GM18909 (cell line): ENCODE measurements around the gene RTL5.
"Not testable (repeated sequence)": the region's sequence is repeated elsewhere in the genome, so short reads cannot be mapped to it uniquely, and the experiment has no call there.

Source experiments
- ATAC-seq: cut with Tn5 transposase; IDR thresholded peaks from one replicate; pipeline ENCODE4 v1.9.1; 2021; ENCODE audit warnings: mild to moderate bottlenecking; ENCODE audit not compliant: unreplicated experiment, poor library complexity

The RTL5 gene

DNA sequence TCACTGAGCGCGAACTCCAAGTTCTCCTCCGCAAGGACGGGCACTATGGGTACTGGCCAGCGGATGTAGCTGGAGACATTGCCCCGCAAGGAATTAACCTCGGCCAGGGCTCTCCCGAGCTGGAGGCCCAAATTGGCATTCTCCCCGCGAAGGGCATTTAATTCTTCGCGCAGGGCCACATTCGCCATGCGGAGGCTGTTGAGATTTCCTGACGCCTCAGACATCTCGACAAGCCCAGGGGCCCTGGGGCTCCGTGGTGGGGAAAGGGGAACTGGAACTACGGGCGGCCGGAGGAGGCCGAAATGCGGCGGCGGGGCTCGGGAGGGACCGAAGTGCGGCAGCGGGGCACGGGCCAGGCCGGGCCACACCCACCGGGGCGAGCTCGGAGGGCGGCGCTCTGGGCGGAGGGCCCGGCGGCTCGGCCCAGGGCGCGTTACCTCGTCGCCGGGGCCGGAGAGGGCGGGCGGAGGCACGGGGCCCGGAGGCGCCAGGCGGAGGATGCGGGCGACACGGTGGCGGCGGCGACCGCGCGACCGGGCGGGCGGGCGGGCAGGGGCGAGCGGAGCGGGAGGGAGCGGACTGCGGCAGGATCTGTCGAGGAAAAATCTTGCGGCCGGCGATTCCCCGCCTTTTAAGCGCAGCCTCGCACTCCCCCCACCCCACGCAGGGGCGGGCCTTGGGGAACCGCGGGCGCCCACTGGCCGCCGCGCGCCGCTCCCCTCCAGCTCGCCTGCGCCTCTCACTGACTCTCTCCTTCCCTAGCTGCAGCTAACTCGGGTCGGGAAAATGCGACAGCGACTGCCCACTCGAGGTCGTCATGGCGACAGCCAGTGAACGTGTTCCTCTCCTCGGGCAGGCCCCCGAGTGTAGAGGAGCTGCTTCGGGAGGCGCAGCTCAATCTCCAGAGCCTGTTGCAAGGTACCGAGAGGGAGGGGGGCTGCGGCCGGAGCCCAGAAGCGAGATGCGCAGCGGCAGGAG lies at the start of gene RTL5:
Gene RTL5, minus strand, starts transcription at position 599 of the 978 bp plus-strand sequence.
- ATAC-seq, result peak; percentile 61

DNA sequence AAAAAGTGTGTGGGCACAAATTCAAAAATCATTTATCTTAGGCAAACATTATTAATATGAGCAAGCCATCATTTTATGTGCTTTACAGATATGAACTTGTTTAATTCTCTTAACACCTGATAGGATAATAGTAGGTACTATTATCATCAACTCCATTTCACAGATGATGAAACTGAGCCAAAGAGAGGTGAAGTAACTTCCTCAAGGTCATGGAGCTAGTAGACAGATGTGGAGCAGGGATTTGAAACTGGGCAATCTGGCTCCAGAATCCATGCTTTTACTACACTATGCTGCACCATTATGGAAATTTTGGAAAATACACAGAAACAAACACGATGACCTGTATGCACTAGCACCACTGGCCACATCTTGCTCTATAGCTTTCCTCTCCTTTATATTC lies 48.8 kb upstream of the RTL5 start:
- no peak for ATAC-seq

DNA sequence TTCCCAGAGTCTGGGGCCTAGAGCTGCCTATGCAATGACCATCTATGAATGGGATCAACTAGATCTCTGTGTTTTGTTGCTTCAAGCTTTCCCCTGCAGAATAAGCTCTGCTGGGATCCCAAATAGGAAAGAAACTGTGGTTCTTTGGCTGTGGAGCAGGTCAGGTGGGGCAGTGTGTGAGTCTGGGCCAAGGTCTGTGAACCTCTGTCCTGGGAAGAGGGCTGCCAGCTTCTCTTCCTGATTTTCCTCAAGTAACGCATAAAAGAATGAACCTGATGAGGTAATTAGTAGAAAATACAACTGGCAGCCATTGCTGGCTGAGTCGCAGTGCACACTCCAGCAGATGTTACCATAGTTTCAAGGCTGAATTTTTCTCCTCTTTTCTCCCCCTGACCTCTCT lies 45.3 kb upstream of the RTL5 start:
- no peak for ATAC-seq

DNA sequence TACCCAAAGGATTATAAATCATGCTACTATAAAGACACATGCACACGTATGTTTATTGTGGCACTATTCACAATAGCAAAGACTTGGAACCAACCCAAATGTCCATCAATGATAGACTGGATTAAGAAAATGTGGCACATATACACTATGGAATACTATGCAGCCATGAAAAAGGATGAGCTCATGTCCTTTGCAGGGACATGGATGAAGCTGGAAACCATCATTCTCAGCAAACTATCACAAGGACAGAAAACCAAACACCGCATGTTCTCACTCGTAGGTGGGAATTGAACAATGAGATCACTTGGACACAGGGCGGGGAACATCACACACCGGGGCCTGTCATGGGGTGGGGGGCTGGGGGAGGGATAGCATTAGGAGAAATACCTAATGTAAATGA lies 44.6 kb upstream of the RTL5 start:
- ATAC-seq, result not testable (repeated sequence)

DNA sequence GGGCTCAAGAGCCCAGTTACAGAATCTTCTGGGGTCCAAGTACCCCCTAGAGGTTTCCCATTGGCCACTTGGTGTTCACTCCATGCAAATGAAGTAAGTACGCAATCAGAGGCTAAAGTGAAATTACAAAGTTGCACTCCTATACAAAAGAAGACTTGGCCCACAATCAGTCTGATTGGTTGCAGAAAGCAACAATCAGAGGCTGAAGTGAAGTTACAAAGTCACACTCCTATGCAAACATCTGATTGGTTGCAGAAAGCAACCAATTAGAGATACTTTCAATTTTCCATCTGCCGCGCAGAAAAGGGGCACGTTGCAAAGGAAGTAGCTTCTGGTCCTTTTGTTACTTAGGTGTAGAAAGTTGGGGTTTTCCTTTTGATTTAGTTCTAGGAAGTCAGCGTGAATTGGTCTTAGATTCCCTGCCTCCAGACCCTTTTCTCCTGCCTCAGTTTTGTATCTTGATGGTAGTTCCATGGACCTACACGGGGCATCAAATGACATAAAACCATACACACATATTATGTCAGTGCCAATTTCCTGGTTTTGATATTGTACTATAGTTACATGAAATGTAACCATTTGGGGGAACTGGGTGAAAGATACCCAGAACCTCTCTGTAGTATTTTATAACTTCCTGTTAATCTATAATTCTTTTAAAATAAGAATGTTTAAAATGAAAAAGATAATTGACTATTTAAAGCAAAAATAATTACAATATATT lies 37.5 kb upstream of the RTL5 start:
- no peak for ATAC-seq

DNA sequence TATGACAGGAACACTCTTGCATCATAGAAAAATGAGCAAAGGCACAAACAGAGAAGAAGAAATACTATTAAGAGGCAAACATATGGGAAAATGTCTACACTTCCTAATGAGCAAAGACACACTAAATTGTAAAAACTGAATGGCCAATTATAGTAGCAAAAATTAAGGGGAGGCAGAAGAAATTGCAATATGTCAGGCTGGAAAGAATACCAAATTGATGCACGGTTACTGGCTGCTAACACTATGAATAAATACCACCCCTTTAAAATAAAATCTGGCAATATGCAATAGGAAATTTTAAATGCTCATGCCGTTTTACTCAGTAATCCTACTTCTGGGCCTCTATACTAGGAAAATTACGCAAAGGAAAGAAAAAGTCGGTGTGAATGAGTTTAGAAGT lies 33.8 kb upstream of the RTL5 start:
- no peak for ATAC-seq

DNA sequence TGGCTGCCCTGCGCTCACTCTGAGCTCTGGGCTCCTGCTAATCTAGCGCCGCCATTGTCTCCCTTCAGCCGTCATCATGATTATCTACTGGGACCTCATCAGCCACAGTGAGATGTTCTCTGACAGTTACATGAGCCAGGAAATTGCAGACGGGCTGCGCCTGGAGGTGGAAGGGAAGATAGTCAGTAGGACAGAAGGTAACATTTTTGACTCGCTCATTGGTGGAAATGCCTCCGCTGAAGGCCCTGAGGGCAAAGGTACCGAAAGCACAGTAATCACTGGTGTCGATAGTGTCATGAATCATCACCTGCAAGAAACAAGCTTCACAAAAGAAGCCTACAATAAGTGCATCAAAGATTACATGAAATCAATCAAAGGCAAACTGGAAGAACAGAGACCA lies 28.1 kb upstream of the RTL5 start:
- no peak for ATAC-seq

DNA sequence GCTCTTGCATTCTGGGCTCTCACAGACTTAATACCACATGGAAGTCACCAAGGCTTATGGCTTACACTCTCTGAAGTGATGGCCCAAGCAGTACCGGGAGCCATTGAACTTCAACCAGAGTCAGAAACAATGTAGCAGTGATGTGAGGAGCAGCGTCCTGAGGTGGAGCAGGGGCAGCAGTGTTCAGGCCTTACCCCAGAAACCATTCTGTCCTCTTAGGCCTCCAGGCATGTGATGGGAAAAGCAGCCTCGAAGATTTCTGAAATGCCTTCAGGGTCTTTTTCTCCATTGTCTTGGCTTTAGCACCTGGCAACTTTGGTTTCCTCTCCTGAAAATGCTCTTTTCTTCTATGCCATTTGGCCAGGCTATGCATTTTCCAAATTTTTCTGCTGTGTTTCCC lies 27.1 kb upstream of the RTL5 start:
- no peak for ATAC-seq

DNA sequence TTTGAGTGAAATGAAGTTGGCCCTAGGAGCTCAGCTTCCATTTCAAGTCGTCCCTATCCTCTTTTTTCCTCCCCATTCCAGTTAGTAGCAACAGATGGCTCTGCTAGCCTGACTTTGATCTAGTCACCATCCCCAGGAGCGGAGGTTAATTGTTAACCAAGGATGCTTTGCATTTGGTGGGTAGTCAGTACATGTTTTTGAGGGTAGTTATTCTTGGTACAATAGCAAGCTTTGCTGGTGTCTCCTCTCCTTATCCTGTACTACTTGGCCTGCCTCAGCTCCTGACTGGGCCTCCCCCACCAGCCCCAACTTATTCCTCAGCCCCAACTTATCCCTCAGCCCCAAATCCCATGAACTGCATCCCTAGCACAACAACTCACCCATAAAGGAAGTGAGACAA lies 14.8 kb upstream of the RTL5 start:
- no peak for ATAC-seq

DNA sequence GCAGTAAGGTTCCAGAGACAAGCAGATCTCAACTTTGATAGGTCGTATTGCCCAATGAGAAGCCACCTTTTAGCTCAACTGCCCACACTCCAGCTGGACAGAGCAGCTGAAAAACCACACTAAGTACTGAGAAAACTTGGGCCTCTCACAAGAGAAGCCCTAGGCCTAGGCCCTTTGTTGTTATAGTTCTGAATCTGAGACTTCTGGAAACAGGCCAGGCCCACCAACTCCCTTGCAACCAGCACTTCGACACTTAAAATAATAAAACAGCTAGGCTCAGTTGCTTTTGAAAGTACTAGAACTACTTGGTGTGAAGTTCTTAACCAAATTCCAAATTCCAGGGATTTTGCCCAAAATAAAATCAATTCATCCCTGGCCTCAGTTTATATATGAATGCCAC lies 13.5 kb upstream of the RTL5 start:
- ATAC-seq, result no peak

DNA sequence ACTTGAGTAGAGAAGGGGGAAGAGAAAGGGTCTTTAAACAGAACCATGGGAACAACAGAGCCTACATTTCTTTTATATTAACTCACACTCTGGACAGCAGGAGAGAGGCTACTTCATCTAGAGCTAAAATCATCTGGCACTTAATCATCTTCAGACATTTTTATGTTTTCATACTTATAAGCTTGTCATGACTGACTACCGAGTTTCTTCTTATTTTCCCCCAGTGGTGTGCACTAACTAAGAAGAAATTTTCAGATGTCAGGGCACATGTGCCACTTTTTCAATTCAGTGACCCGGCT lies 11.8 kb upstream of the RTL5 start:
- ATAC-seq, result no peak

DNA sequence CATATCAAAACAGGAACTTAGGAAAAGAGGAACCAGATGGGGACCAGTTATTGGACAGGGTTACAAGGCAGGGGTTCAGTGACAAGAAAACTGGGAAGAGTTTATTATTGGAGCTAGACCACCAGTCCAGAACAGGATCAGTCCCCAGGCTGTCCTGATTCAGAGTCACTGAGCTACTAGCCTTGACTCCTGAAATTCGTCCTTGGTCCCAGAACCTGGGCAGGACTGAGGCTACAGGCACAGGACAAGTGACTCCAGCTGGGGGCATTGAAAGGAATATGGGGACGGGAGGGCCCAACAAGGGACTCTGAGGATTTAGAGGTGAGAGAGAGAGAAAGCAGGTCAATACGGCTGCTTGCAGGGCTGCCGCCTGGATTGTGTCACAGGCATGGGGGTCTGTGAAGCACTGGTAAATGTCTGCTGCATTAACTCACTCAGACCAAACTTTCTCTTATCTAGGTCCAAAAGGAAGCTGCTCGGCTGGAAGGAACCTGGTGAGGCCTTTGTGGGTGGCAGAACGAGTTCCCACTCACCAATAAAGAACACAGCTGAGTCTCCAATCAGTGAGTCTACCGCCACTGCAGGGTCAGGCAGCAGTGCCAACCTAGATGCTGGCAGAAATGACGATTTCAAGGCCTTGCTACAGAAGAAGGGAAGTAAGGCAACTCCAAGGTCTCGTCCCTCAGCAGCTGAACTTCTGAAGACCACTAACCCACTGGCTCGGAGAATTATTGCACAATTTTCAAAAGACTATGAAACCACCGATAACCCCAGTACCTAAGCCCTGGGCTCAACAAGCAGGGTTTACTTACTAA lies 11.3 kb upstream of the RTL5 start:
- ATAC-seq, result no peak

DNA sequence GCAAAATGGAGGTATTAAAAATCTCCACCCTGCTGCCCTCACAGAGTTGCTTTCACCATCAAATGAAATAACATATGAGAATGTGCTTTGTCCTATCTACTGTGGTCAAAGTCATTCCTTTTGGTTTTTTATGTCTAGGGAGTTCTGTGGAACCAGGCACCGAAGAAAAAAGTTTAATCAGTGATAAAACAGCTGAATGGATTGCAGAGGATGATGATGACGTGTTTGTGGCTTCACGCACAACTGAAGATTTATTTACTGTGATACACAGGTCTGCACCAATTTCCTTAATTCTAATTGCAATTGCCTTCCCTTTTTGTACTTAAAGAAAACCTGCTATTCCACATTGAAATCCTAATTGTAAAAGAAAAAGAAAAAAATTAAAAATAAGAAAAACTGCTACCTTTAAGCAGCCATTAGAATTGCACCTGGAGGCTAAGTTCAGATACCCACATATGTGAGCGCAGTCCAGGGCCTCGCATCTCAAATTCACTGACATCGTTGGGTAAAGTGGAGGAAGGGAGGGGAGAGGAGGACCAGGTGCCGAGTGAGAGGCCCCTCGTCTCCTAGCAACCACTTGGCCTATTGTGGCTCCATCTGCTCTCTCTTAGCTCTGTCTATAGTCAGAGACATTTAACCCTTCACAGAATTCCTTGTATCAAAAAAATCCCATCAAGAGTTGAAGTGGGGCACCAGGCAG lies 10.5 kb upstream of the RTL5 start:
- no peak for ATAC-seq

DNA sequence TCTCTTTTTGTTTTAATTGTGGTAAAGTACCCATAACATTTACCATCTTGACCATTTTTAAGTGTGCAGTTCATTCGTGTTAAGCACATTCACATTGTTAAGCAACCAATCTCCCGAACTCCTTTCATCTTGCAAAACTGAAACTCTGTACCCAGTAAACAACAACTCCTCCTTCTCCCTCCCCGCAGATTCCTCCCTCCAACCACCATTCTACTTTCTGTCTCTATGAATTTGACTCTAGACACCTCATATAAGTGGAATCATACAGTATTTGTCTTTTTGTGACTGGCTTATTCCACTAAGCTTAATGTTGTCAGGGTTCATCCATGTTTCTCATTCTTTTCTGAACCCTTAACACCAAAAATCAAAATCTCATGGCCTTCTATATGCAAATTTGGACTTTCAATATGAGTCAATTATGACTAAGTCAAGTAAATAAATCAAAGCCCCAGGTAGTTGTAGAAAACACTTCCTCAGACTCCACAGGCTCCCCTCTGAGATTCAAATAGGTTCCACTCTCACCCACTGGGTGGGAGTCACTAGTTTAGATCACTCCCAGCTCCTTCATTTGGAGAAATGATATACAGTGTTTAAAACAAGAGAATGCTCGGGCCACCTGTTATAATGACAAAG lies 9.8 kb upstream of the RTL5 start:
- peak; percentile 79 for ATAC-seq

DNA sequence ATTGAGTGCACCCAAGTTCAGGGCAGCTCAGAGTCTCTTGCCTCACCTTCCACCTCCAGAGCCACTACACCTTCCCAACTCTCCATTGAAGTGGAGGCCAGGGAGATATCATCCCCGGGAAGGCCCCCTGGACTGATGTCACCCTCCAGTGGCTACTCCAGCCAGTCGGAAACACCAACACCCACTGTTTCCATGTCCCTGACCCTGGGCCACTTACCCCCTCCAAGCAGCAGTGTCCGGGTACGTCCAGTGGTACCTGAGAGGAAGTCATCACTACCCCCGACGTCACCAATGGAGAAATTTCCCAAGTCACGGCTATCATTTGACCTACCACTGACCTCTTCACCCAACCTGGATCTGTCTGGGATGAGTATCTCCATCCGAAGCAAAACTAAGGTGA lies 7.8 kb upstream of the RTL5 start:
- no peak for ATAC-seq

DNA sequence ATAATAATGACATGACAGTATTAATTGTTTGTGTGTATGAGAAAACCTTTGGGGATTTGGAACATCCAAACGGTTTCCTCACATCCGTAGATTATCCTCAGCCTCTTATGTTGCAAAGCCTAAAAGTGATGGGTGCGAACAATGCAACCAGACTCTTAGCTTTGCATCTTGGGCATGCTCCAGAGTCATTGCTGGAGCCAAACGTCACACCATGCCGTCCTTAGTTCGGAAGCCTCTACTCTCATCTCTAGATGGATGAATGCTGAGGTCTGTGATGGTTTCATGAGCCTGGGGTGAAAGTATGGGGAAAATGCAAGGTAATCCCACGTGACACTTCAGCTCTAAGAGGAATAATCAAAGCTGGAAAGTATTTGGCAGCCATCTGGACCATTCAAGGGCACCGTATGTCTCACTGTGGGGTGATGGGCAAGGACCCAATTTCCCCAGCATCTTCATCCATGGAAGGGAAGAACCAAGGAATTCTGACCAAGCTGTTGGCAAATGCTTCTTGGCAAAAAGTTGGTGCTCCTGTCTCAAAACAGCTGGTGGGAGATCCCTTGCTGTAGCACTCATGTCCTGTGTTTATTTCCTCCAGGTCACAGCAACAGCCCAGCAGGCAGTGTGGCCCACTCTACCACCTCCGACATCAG lies 6.3 kb upstream of the RTL5 start:
- no peak for ATAC-seq

DNA sequence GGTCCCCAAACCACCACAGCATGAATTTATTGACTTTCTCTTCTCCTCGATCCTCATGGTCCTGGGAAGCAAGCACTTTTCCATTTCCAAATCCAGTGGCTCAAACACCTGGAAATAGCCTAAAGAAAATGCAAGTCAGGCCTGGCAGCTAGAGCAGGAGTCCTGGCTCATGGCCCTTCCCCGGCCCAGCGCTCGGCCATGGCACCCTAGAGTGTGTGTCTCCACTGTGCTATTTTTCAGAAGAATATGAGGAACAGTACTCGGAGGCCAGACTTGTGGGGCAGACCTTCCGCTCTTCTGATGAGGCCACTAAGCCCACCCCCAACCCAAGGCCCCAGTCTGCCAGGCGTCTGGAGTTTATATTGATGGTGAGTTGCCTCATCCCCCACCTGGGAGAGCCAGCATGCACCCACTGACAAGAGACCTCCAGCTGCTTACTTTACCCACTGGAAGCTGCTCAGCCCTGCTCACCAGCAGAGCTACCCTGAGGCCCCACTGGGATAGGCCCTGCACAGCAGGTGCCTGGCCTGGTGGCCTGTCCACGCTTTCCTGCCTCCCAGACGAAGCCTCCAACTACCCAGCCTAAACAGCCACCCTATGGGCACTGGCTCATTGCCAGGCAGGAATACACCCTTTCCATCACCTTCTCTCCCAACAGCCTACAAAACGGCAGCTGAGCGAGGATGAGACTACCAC lies 2.3 kb upstream of the RTL5 start:
- ATAC-seq, result no peak

DNA sequence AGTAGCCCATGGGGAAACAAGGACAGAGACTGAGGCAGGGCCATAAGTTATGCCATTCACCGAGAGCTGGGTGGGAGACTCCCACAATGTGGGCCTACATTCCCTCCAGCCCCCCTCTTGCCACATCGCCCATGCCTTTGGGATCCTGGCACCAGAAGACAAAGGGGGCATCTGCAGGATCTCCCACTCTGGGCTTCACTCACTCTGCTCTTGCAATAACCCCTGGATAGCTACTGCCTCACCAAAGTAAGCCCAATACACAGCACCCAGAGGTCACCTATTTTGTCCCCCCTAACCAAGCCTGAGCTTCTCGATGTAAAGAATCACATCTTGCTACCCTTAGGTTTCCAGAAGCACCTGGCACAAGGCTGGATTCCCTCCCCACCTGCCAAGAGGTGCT lies 741 bp upstream of the RTL5 start:
- no peak for ATAC-seq

DNA sequence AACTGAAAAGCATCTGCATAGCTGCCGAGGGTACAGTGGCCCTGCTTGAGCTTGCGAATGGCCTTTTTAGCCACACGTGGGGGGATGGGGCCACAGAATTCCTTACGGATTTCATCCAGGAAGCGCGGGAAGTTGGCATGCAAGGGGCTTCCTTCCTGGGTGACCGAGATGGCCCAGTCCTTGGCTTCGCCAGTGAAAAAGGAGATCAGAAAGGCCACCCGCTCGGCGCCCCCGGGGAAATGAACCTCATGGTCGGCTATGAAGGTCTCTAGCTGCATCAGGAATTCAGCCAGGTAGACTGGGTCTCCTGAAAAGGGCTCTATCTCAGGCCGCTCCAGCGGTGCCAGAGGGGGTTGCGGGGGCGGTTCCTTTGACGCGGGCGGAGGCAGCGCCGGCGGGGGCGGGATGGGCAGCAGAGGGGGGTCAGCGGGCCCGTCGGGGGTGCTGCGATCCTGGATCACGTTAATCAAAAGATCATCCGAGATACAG lies 909 bp downstream of the RTL5 start:
- ATAC-seq, result no peak
